IPS-18a (cell line): ENCODE measurements around the gene AK4.

Experiments used
- H3K27ac ChIP-seq: one replicate; pipeline ENCODE4 v1.5.1; 2013; ENCODE audit warnings: low read length
- H3K27me3 ChIP-seq: one replicate; pipeline ENCODE4 v1.6.1; 2013; ENCODE audit warnings: mild to moderate bottlenecking, low read length; ENCODE audit not compliant: control insufficient read depth, insufficient read depth
- H3K36me3 ChIP-seq: one replicate; pipeline ENCODE4 v1.6.1; 2013; ENCODE audit warnings: low read depth, low read length; ENCODE audit not compliant: control insufficient read depth
- H3K4me1 ChIP-seq: one replicate; pipeline ENCODE4 v1.6.1; 2013; ENCODE audit warnings: low read depth, low read length; ENCODE audit not compliant: control insufficient read depth
- H3K4me3 ChIP-seq: one replicate; pipeline ENCODE4 v1.5.1; 2013; ENCODE audit warnings: low read length
- H3K9ac ChIP-seq: one replicate; pipeline ENCODE4 v1.6.1; 2013; ENCODE audit warnings: mild to moderate bottlenecking, low read length, moderate library complexity
- H3K9me3 ChIP-seq: one replicate; pipeline ENCODE4 v1.6.1; 2013; ENCODE audit warnings: low read depth, low read length; ENCODE audit not compliant: control insufficient read depth

AK4 gene

DNA sequence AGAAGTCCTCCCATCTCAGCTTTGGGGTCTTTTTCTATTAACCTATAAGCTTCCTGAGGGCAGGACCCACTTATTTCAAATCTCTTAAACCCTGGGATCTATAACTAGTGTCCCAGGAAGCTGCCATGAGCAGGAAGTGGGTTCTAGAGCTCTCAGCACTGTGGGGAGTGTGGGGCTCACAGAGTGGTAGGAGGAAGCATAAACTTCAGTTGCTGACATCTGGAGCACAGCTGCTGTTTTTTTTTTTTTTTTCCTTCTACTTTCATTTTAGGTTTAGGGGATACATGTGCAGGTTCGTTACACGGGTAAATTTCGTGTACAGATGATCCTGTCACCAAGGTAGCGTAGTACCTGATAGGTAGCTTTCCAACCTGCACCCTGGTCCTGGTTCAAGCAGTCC is 59.3 kb downstream of the AK4 start:
- Histone ChIP-seq H3K9me3 (no peaks in the 10 kb centered on the region), H3K27ac (no peak overlapping the region), H3K36me3 (no peaks in the 10 kb centered on the region), H3K4me1 (peaks cover 15% of the 10 kb centered on the region), H3K27me3 (no peaks in the 10 kb centered on the region), H3K9ac (no peak overlapping the region), H3K4me3 (no peak overlapping the region)

DNA sequence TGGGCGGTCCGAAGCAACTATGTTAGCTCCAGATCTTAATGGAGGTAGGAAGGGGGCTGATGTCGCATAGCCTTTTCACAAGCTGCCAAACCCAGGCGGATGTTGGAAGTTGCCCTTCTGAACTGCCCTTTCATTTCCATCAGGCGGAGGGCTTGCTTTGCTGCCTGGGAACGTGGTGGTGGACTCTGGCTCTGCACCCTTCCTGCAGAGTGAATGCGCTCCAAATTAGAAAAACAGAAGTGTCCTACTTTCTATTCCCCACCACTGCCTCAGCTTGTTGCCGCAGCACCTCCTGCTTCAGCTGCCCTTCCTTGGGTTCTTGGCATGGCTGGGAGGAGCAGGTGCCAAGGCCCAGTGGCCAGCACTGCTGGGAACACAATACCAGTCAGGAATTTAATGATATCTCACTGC is 60.6 kb downstream of the AK4 start:
- no peak overlapping the region for H3K9ac ChIP-seq
- peaks cover 15% of the 10 kb centered on the region for H3K4me1 ChIP-seq
- H3K4me3 ChIP-seq: no peak overlapping the region
- H3K36me3 ChIP-seq: no peaks in the 10 kb centered on the region
- H3K27ac ChIP-seq: no peak overlapping the region
- no peaks in the 10 kb centered on the region for H3K27me3 ChIP-seq
- no peaks in the 10 kb centered on the region for H3K9me3 ChIP-seq

DNA sequence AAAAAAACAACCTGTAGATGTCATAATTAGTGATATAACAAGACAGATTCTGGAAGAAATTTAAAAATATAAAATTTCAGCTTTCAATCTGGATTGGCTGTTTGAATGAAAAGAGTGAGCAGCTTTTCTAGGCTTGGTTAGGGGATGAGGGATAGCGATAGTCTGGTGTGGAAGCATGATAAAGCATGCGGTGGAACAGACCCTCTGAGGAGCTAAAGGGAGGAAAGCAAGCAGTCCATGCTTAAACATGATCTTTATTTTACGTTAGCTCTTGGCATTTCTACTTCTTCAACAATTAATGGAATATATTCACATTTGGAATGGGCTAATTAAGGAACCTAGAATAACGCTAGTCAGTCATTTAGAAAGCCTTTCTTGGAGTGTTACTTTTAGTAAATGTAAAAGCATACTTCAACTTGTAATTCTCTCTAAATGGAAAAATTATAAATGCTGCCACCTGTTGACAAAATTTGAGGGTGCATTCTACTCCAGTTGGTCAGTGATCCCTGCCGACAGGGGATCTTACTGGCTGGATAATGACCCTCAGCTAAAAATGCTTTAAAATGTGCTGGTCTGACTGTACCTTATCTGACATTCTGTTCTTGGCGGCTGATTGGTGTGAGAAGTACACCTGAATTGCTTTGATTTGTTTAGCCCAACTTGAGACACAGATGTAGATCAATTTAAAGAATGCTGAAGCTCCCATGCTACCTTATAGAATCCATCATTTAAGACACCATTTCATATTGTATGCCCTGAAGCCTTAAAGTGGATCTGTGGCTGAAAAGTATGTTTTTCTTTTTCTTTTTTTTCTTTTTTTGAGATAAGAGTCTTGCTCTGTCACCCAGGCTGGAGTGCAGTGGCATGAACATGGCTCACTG is 61.2 kb downstream of the AK4 start:
- Histone ChIP-seq H3K4me3 (no peak overlapping the region), H3K27me3 (no peaks in the 10 kb centered on the region), H3K4me1 (peaks cover 15% of the 10 kb centered on the region), H3K9ac (no peak overlapping the region), H3K36me3 (no peaks in the 10 kb centered on the region), H3K9me3 (no peaks in the 10 kb centered on the region), H3K27ac (no peak overlapping the region)

DNA sequence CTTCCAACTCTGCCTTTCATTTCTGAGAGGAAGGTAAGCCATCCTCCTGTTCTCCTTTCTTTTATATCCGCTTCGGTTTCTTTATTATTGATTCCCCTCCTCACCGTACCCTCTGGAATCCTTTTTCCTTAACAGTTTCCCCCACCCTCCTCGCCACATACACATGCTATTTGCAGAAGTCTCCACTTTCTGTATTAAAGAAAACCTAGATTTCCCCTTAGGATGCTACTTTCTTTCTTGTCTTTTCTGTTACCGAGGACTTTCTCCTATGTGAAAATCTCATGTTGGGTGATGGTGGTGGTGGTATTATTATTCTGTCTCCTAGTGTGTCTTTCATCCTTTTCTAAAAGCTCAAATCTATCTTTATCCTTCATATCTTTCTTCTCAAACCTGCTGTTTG is 62.3 kb downstream of the AK4 start:
- Histone ChIP-seq H3K9me3 (no peaks in the 10 kb centered on the region), H3K9ac (no peak overlapping the region), H3K4me1 (peaks cover 15% of the 10 kb centered on the region), H3K27ac (no peak overlapping the region), H3K27me3 (no peaks in the 10 kb centered on the region), H3K36me3 (no peaks in the 10 kb centered on the region), H3K4me3 (no peak overlapping the region)

DNA sequence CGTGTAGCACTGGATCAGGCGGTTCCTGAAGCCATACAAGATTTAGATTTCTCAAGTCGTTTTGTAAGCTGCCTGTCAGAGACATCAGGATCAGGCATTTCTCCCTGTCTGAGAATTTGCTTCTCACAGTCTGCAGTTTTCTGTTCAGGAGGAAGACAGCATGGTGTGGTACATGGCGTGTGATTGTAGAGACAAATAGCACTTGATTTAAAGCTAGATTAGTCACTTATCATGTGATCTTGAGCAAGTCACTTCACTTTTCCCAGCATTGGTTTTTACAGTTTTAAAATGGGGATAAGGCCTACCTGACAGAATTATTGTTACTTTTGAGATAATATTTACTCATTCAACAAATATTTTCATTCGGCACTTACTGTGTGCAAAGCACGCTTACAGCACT is 63.3 kb downstream of the AK4 start:
- H3K36me3 ChIP-seq: no peaks in the 10 kb centered on the region
- no peak overlapping the region for H3K27ac ChIP-seq
- no peak overlapping the region for H3K4me3 ChIP-seq
- H3K9ac ChIP-seq: no peak overlapping the region
- H3K4me1 ChIP-seq: peaks cover 13% of the 10 kb centered on the region
- H3K9me3 ChIP-seq: no peaks in the 10 kb centered on the region
- H3K27me3 ChIP-seq: no peaks in the 10 kb centered on the region

DNA sequence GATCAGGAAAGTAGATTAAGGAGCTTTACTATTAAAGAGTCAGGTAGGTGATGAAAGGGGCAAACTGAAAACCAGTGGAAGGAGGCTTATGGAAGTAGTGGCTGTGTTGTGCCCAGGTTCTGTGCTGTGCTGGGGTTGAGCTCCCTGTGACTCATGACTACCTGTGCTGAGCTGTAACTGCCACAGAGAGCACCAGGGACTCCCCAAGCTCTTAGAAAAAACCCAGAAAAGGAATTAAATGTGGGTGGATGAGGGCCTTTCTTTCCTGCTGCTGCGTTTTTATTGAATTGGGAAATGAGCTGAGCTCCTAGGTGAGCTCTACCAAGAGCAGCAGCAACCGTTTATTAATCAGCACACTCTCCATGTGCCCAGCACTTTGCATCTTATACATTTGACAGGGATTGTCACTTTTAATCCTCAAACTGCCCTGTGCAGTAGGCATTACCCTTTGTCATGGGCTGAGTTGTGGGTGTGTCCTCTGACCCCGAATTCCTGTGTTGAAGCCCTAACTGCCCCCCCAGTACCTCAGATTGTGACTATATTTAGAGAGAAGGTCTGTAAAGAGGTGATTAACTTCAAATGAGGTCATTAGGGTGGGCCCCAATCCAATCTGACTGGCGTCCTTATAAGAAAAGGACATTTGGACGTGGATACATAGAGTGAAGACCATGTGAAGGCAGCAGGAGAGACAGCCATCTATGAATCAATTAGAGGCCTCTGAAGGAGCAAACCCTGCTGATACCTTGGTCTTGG is 65.4 kb downstream of the AK4 start:
- no peaks in the 10 kb centered on the region for H3K27me3 ChIP-seq
- H3K4me1 ChIP-seq: peaks cover 12% of the 10 kb centered on the region
- no peak overlapping the region for H3K27ac ChIP-seq
- no peak overlapping the region for H3K4me3 ChIP-seq
- no peaks in the 10 kb centered on the region for H3K9me3 ChIP-seq
- no peak overlapping the region for H3K9ac ChIP-seq
- H3K36me3 ChIP-seq: no peaks in the 10 kb centered on the region

DNA sequence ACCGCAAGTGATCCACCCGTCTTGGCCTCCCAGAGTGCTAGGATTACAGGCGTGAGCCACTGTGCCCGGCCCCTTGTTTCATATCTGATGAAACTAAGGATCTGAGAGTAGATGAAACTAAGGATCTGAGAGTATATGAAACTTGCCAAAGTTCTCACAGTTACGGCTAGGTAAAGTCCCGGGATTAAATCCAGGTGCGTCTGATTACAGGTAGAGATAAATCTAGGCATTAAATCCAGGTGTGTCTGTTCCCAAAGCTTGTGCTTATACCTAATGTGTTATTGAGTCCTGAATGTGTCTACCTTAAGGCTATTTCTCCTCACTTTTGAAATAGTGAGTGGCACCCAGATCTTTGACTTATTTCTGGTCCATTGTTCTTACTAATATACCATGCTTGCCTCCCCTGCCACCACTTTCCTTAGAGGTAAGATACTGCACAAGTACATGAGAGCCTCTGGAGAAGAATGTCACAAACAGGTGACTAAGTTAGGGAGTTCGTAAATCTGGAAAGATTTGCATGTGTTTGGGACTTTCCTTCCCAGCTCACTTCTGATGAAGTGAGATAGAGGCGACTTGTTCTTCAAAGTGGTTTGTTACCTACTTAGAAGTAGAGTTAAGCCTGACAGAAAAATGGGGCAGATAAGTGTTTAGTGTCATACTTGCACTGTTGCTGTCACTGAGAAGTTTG is 66.5 kb downstream of the AK4 start:
- Histone ChIP-seq H3K27me3 (no peaks in the 10 kb centered on the region), H3K27ac (no peak overlapping the region), H3K36me3 (peaks cover 7% of the 10 kb centered on the region), H3K9ac (no peak overlapping the region), H3K9me3 (no peaks in the 10 kb centered on the region), H3K4me3 (no peak overlapping the region), H3K4me1 (peaks cover 8% of the 10 kb centered on the region)

DNA sequence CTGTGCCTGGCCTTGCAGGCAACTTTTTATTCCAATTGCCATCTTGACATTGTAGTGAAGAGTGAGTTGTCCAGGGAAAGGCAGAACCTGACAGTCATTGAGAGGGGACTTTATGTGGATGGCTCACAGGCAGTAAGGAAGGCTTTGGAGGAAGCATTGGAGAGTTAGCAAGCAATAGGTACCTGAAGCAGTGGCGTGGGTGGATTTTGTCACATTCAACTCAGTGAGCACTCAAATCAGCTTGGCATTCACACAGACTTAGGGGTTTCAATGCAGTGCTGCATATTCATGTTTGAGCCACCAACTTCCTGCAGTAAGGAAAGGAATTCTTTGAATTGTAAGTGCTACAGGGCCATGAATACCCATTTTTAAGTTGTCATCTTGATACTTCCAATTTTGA is 69.0 kb downstream of the AK4 start:
- no peaks in the 10 kb centered on the region for H3K9me3 ChIP-seq
- H3K27ac ChIP-seq: no peak overlapping the region
- peaks cover 14% of the 10 kb centered on the region for H3K36me3 ChIP-seq
- H3K4me3 ChIP-seq: no peak overlapping the region
- H3K9ac ChIP-seq: no peak overlapping the region
- no peaks in the 10 kb centered on the region for H3K27me3 ChIP-seq
- peaks cover 8% of the 10 kb centered on the region for H3K4me1 ChIP-seq

DNA sequence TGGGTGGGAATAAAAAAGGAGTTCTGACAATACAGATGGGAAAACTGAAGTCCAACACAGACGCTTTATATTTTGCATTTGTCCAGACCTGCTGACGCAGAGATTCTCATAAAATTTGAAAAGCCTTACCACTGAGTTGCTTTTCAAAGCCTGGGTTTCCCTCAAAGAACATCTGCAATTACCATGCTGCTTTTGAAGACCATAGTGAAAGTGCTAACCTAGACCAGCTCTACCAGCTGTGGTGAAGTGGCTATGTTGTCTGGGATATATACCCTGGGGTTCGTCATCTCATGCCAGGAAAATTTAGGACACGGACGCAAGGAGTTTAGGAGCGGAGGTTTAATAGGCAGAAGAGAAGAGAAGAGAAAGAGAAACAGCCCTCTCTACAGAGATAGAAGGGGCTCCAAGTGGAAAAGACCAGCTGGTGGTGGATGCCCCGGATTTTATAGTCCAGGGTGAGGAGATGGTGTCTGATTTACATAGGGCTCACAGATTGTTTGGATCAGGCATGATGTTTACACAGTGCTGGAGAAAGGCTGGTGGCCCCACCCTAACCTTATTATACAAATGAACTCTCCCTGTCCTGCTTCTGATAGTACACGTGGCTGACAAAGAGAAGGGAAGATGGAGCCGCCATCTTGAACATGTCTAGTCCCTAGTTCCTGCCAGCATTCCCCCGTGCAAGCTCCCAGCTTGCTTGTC is 73.8 kb downstream of the AK4 start:
- no peaks in the 10 kb centered on the region for H3K27me3 ChIP-seq
- no peaks in the 10 kb centered on the region for H3K9me3 ChIP-seq
- H3K4me3 ChIP-seq: no peak overlapping the region
- H3K9ac ChIP-seq: no peak overlapping the region
- no peak overlapping the region for H3K27ac ChIP-seq
- peaks cover 28% of the 10 kb centered on the region for H3K36me3 ChIP-seq
- peaks cover 6% of the 10 kb centered on the region for H3K4me1 ChIP-seq

DNA sequence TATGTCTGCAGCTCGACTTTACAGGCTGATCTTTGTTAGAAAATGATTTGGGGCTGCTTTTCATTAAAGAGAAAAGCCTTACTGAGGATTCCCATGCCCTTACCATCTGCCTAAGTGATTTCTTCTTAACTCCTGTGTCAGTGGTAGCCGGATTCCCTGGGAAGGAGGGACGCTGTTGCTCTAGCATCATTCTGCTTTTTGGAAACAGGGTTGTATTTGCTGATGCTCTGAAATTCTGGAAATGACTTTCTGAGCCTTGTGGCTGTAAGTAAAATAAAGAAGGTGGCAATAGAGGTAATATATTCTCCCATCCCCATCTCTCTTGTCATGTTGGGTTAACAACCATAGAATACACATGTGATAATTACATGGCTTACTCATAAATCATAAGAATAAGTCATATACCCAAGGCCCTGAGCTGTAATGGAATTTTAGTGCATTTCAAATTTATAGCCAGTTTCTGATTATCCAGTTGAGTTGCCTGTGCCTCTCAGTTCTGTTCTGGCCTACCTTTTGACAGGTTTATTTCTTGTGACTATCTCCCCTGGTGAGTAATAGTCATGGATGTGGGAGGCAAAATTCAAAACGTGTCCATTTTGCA is 74.4 kb downstream of the AK4 start:
- Histone ChIP-seq H3K9ac (no peak overlapping the region), H3K4me1 (no peaks in the 10 kb centered on the region), H3K36me3 (peaks cover 28% of the 10 kb centered on the region), H3K27ac (no peak overlapping the region), H3K4me3 (no peak overlapping the region), H3K9me3 (no peaks in the 10 kb centered on the region), H3K27me3 (no peaks in the 10 kb centered on the region)

DNA sequence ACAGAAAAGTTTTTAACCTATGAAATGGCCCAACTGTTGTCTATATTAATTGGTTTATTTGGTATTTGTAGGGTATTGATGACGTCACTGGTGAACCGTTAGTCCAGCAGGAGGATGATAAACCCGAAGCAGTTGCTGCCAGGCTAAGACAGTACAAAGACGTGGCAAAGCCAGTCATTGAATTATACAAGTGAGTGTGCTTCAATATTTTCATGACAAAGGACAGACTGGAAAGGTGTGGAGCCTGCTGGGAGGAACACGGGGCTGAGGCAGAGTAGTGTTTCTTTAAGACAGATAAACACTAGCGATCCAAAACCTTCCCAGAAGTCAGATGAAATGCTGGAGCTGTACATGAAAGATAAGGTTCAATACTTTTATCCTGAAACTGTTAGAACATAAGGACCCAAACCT is 76.7 kb downstream of the AK4 start:
- no peak overlapping the region for H3K4me3 ChIP-seq
- H3K27ac ChIP-seq: no peak overlapping the region
- no peaks in the 10 kb centered on the region for H3K4me1 ChIP-seq
- peaks cover 24% of the 10 kb centered on the region for H3K36me3 ChIP-seq
- no peak overlapping the region for H3K9ac ChIP-seq
- no peaks in the 10 kb centered on the region for H3K27me3 ChIP-seq
- no peaks in the 10 kb centered on the region for H3K9me3 ChIP-seq
